GM15510 (cell line): ENCODE data around the gene DNAJB5.

Source experiments
- POLR2A ChIP-seq: IDR thresholded peaks from 3 replicates; pipeline ENCODE4 v1.6.1; 2011; ENCODE audit warnings: borderline replicate concordance; ENCODE audit not compliant: insufficient read length; ENCODE audit errors: extremely low read depth

DNAJB5 gene

GRCh38 chr9:34976441-34976840 is 13.1 kb upstream of the DNAJB5 start:
- no peak for TF ChIP-seq POLR2A

- no peak for TF ChIP-seq POLR2A
These were observed 12.6 kb upstream of the DNAJB5 start for GRCh38 chr9:34976992-34977391.

DNA sequence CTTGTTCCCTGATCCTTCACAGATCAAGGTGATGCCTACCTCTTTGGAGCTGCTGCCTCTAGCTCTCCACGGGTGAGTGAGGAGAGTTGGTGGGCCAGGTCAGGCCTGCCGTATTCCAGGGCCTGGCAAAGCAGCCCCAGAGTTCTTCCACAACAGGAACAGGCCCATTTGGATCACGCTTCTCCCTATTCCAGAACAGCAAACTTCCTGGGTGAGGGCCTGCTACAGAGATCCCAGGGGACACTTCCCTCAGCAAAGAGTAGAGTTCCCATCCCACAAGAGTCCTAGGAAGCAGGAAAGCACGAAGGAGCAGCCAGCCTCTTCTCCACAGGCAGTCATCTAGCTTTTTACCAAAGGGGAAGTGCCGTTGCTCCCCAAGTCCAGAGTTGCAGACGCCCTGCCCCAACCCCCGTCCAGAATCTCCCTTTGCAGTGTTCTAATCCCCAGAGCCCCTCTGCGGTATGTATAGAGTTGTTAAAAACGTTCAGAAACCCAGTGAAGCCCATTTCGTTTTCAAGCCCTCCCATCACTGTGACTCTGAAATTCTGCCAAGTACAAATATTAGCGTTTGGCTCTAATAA is 9.3 kb upstream of the DNAJB5 start:
- no peak for TF ChIP-seq POLR2A

GRCh38 chr9:34982361-34982760 is 7.2 kb upstream of the DNAJB5 start:
- TF ChIP-seq POLR2A, result no peak

DNA sequence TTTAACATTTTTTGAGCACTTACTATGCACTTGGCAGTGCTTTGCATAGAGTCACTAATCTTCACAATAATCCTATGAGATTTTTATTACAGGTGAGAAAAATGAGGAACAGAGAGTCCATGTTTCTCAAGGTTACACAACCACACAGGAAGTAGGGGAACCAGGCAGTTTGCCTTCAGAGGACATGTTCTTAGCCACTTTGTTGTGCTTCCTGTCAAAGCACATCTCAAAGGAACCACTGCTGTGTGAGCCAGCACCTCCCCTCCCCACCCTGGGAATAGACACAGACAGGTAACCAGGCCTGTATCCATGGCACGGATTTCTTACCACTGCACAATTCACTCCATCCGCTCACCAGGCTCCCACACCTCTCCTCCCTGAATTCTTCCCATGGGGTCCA is 6.3 kb upstream of the DNAJB5 start:
- no peak for TF ChIP-seq POLR2A

DNA sequence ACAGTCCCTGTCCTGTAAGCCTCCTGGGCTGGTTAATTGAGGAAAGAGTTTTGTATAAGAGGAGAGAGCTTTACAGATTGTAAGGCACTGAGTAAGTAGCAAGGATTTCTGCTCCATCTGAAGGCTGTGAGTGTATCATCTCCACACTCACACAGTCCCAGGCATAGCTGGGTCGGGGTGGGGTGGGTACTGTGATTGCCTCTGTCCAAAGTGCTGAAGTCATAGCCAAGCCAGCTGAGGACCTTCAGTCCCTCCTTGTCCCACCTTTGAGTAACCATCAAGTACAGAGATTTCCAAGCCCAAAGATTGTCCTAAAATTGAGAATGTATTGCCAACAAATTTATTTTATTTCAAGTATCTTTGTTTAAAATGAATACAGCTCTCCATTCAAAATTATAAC is 5.5 kb upstream of the DNAJB5 start:
- TF ChIP-seq POLR2A, result no peak

DNA sequence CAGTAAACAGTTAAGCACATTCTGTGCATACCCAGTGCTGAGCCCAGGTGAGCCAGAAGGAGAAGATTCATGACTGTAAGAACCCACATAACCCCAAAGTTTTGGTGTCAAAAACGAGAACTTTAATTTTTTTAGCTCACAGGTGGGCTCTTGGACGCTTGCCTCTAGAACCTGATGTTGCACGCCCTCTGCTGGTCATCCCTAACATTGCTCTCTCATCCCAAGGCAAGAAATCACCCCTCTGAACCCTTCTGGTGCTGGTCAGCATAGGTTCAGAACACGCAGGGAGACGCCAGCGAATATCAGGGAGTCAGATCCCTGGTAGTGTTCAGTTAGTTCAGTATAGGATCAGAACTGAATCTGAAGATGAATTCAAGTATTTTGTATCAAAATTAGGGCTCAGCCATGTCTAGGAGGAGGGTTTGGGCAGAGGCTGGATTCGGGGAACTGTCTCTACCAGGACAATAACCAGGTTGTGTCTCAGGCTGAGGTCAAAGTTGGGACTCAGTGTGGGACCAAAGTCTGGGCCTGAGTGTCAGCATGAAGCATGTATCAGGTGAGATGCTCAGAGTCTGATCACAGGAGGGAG is 4.1 kb upstream of the DNAJB5 start:
- TF ChIP-seq POLR2A, result no peak

DNA sequence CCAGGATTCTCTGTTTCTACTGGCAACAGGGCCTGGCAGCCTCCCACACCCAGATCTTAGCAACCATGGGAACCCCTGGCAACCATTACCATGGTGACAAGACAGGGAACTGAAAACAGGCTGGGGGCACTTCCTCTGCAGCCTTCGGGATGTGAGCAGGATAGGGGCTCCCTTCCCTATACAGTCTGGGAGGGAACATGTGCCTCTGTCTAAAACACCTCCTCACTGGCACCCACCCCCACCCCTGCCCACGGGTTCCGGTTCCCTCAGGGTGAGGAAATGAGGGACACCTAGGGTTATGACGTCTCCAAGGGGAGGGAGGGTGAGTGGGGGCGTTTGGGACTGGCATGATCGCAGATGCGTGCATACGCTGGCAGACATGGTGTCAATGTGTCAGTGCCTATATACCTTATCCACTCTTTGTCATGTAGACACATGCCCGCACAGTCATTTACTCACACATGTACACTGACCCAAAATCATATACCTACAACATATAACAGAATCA is 3.0 kb upstream of the DNAJB5 start:
- no peak for TF ChIP-seq POLR2A

DNA sequence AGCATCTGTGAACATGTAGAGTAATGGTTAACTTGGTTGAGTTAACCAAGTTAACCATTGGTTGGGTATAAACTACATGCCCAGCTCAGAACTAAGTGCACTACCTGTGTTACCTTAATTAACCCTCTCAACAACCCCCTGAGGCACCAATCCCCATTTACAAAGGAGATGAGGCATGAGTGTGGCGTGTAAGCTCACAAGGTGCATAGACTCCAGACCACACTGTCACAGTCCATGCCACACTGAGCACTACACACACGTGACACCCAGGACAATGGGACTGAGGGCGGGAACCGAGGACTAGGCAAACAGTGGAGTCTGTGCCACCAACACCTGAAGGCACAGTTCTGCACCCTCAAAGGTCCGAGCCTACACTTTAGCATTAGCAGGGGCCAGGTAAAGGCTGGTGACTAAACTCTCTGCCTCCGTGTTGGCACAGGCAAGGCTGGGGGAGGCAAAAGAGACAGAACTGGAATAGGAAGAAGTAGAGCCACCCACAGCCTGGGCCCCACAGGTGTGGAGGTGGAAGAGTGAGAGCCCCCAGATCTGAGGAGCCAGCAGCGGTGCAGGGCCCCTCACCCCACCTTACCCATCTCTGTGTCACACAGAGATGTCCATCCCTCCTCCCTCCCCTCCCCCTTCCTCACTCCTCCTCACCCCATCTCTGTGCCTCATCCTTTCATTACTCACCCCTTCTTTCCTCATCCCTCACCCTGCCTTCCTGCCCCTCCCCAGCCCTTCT is 2.2 kb upstream of the DNAJB5 start:
- no peak for TF ChIP-seq POLR2A

DNA sequence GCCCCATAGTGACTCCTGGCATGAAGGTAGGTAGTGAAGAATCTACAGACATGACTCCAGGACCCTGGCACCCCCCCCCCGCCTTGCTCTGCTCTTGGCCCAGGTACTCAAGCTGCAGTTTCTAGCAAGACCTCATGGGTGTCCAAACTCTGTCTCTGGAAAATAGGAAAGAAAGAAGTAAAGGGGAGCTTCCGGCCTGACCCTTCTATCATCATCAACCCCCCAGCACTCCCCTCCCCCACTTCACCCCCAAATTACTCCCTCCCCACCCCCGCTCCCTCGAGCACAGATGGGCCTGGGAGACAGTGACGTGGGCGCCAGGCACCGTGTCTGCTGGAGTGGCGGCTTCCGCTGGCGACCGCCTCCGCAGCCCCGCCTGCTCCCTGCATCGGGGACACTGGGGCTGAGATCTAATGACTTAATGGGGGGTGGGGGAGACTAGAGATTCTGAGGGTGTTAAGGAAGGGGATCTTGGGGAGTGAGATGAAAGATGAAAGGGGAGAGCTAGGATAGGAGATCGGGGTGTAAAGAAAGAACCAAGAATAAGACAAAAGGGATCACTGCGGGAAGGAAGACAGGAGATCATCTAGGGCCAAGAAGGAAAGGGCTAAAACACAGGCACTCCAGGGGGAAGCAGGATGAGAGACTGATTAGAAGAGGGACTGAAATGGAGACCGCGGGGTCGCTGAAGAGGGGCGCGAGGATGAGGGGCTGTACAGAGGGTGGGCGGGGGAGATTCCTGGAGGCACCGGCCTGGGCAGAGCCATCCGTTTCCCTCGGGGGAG is 1.1 kb upstream of the DNAJB5 start:
- no peak for TF ChIP-seq POLR2A

GRCh38 chr9:34989946-34990635 is 546 bp downstream of the DNAJB5 start:
- TF ChIP-seq POLR2A, result no peak

DNA sequence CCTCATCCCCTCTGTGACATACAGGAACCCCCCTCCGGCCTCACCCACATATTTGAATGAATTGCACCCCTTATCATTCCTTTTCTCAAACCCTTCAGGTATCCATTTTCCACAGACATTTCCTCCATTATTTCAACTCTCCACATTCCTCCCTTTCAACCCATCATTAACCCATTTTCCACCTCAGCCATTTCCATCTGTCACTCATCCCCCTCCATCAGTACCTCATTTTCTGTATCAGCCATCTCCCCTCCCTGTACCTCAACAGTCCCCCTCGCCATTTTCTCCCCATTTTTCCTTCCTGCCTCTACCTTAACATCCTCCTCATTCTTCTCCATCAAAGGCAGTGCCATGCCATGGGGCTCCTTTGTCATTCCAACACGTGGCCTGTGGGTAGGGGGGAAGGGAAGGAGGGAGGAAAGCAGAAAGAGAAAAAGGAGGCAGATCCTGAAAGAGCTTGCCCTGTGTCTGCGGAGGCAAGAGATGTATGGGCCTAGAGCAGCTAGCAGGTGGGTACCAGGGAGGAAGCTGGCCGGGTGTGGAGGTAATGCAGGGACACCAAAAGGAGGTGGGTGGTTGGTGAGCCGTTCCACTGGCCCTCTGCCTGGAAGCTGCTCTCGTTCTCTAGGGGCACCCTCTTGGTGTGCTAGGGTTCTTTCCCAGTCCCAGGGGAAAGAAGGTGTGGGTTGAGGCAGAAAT is 1.5 kb downstream of the DNAJB5 start:
- no peak for TF ChIP-seq POLR2A

DNA sequence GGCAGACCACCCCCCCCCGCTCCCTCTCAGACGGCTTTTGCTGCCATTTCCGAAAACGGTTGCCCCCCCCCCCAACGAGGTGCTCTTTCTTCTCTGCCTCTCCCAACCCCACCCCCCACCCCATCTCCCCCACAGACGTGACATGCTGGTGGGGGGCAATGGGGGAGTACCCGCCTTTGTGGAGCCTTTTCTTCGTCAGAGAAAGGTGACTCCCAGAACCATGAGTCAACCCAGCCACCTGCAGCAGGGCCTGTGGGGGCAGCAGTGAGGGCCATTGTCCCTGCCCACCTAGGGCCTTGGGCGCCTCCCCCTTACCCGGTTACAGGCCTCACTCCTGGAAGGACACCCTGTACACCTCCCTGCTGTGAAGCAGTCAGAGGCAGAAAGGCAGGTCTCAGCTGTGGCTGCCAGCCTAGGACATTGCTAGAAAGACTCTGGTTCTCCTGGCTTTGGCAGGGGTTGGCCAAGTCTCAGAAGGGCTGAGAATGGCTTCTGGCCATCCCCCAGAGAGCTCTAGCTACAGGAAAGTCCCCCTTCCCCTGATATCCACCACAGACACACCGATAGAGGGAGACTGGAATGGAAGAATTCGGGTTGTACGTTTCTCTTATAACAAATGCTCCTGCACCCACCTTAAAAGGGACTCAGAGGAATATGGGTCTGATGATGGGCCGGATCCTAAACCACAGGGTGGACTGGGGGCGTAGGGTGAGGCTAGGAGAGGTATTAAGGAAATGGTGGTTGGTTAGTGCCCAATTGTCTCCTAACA is 2.2 kb downstream of the DNAJB5 start:
- TF ChIP-seq POLR2A, result no peak
